ENCODE data around the gene SPTY2D1. TPM values are rescaled to one million over a fixed set of nuclear protein-coding genes. Genes with fewer than 3 reads are reported as not detected.

Gene SPTY2D1
- polyA plus RNA-seq, 1 experiment: 18.6 TPM

DNA sequence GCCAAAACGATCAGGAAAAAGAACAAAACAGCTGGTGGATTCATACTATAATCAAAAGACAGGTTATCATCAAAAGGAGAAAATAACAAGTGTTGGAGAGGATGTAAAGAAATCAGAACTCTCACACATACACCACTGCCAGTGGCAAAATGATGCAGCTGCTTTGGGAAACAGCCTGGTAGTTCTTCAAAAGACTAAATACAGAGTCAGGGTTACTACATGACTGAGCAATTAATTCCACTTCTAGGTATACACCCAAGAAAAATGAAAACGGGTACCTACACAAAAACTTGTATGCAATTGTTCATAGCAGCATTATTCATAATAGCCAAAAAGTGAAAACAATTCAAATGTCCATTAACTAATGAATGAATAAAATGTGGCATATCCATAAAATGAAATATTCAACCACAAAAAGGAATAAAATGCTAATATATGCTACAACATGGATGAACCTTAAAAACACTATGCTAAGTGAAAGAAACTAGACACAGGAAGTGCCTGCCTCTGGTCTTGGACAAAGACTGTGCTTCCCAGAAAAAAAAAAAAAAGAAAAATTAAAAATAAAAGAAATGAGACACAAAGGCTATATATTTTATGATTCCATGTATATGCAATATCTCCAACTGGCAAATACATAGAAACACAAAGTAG lies 53.9 kb downstream of the SPTY2D1 start:
- TF ChIP-seq, protein P1, sequence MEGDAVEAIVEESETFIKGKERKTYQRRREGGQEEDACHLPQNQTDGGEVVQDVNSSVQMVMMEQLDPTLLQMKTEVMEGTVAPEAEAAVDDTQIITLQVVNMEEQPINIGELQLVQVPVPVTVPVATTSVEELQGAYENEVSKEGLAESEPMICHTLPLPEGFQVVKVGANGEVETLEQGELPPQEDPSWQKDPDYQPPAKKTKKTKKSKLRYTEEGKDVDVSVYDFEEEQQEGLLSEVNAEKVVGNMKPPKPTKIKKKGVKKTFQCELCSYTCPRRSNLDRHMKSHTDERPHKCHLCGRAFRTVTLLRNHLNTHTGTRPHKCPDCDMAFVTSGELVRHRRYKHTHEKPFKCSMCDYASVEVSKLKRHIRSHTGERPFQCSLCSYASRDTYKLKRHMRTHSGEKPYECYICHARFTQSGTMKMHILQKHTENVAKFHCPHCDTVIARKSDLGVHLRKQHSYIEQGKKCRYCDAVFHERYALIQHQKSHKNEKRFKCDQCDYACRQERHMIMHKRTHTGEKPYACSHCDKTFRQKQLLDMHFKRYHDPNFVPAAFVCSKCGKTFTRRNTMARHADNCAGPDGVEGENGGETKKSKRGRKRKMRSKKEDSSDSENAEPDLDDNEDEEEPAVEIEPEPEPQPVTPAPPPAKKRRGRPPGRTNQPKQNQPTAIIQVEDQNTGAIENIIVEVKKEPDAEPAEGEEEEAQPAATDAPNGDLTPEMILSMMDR (IDR thresholded peaks at IDR 0.05; ENCODE audit: low read depth, low read length): no peak
- ChIA-PET CTCF (no interaction called here), POLR2A (interaction anchor here (0.6 kb wide), 1 partner anchor 71 kb away, joined by 4 read pairs; no protein-coding TSS in a partner anchor)
- Histone ChIP-seq H3K4me3 (ENCODE audit: low read depth, low read length) (no peak overlapping the region), H3K9me3 (ENCODE audit: control insufficient read depth, insufficient read depth, low read length) (no peaks in the 10 kb centered on the region), H3K27ac (ENCODE audit: low read depth, low read length) (no peak overlapping the region), H3K27me3 (ENCODE audit: control insufficient read depth, insufficient read depth, low read length) (no peaks in the 10 kb centered on the region)
- no peak for DNase-seq (ENCODE audit: low read depth, low spot score)

DNA sequence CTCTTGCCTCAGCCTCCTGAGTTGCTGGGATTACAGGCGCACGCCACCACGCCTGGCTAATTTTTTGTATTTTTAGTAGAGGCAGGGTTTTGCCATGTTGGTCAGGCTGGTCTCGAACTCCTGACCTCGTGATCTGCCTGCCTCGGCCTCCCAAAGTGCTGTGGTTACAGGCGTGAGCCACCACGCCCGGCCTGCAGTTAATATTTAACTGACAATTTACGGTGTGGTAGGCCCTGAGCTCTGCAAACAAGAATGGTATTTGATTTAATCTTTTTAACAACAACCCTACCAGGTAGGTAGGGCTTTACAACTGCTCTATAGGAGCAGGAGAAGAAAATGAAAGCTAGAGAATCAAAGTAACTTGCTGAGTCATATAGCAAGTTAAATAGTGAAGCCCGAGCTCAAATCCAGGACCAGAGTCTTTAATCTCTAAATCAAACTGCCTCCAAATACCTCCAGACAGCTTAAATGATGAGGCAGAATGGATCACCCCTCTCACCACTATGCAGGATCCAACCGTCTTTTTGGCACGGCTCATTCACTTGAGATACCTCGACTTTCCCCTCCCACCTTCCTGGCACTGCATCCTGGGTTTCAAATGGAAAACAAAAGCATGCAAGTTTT lies 55.1 kb downstream of the SPTY2D1 start:
- H3K4me3 ChIP-seq (ENCODE audit: low read depth, low read length): no peak overlapping the region
- no peaks in the 10 kb centered on the region for H3K9me3 ChIP-seq (ENCODE audit: control insufficient read depth, insufficient read depth, low read length)
- POLR2A ChIA-PET: no interaction called here
- CTCF ChIA-PET: interaction anchor here (0.6 to 1.3 kb wide), 3 partner anchors 126 to 474 kb away, joined by 3 to 4 read pairs (median 4); no protein-coding TSS in a partner anchor
- no peak overlapping the region for H3K27ac ChIP-seq (ENCODE audit: low read depth, low read length)
- H3K27me3 ChIP-seq (ENCODE audit: control insufficient read depth, insufficient read depth, low read length): no peaks in the 10 kb centered on the region
- TF ChIP-seq, protein P1 (IDR thresholded peaks at IDR 0.05; ENCODE audit: low read depth, low read length): no peak
- no peak for DNase-seq (ENCODE audit: low read depth, low spot score)

DNA sequence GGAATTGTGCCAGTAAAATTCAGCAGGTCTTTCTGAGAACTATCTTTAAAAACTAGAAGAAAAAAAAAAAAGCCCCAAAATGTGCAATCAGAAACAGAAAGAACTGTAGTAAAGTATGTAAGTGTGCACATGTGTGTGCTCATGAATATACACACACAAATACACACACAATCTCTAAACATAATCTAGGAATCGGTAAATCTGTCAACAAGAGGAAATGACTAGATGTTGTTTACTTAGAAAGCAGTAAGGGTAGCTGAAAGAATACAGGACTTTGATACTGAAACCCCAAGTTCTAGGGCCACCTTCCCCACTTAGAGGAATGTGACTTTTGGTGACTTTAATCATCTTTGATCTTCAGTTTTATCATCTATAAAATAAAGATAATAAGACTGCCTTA lies 58.8 kb downstream of the SPTY2D1 start:
- no peak for DNase-seq (ENCODE audit: low read depth, low spot score)
- ChIA-PET CTCF (no interaction called here), POLR2A (no interaction called here)
- no peak overlapping the region for H3K4me3 ChIP-seq (ENCODE audit: low read depth, low read length)
- H3K27ac ChIP-seq (ENCODE audit: low read depth, low read length): no peak overlapping the region
- TF ChIP-seq, protein P1 (IDR thresholded peaks at IDR 0.05; ENCODE audit: low read depth, low read length): no peak
- no peaks in the 10 kb centered on the region for H3K9me3 ChIP-seq (ENCODE audit: control insufficient read depth, insufficient read depth, low read length)
- H3K27me3 ChIP-seq (ENCODE audit: control insufficient read depth, insufficient read depth, low read length): no peaks in the 10 kb centered on the region

DNA sequence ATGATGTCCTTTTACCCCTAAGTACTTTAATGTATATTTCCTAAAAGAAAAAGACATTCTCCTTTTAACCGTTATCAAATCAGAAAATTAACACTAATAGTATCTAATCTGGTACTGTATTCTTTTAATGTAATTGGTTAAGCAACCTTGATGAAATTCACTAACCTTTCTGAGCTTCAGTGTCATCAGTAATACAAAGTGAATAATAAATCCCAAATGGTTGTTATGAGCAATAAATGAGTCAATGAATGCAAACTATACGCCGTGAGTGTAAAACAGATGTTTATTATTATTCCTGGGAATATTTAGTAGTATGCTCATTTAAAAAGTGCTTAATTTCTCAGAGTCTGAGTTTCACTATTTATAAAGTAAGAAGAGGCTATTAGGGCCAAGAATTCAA lies 67.1 kb downstream of the SPTY2D1 start:
- Histone ChIP-seq H3K27me3 (ENCODE audit: control insufficient read depth, insufficient read depth, low read length) (no peaks in the 10 kb centered on the region), H3K4me3 (ENCODE audit: low read depth, low read length) (no peak overlapping the region), H3K9me3 (ENCODE audit: control insufficient read depth, insufficient read depth, low read length) (no peaks in the 10 kb centered on the region), H3K27ac (ENCODE audit: low read depth, low read length) (no peak overlapping the region)
- ChIA-PET POLR2A (no interaction called here), CTCF (interaction anchor here (1.2 to 1.3 kb wide), 2 partner anchors 19 to 27 kb away, joined by 3 to 4 read pairs; no protein-coding TSS in a partner anchor)
- TF ChIP-seq, protein P1 (IDR thresholded peaks at IDR 0.05; ENCODE audit: low read depth, low read length): no peak
- no peak for DNase-seq (ENCODE audit: low read depth, low spot score)

DNA sequence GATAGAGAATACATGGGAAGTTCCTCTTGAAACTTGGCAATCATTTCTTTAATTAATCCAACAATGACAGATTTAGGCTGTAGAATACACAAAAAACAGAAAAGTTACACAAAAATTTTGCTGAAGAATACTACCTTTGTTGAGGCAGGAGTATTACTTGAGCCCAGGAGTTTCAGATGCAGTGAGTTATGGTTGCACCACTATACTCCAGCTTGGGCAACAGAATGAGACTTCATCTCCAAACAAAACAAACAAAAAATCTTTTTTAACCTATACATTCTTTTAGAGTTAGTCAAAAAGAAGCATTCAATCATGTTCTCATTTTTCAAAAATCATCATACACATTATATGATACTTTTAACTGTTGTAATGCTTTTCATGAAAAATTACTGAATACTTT lies 67.7 kb downstream of the SPTY2D1 start:
- POLR2A ChIA-PET: interaction anchor here (0.6 kb wide), 1 partner anchor 69 kb away, joined by 5 read pairs; no protein-coding TSS in a partner anchor
- no peak for DNase-seq (ENCODE audit: low read depth, low spot score)
- CTCF ChIA-PET: interaction anchor here (1.3 kb wide), 1 partner anchor 26 kb away, joined by 4 read pairs; no protein-coding TSS in a partner anchor
- Histone ChIP-seq H3K4me3 (ENCODE audit: low read depth, low read length) (no peak overlapping the region), H3K27ac (ENCODE audit: low read depth, low read length) (no peak overlapping the region), H3K27me3 (ENCODE audit: control insufficient read depth, insufficient read depth, low read length) (no peaks in the 10 kb centered on the region), H3K9me3 (ENCODE audit: control insufficient read depth, insufficient read depth, low read length) (no peaks in the 10 kb centered on the region)
- TF ChIP-seq, protein P1 (IDR thresholded peaks at IDR 0.05; ENCODE audit: low read depth, low read length): no peak
